ENCODE results near the gene TTYH3.

Gene TTYH3

DNA sequence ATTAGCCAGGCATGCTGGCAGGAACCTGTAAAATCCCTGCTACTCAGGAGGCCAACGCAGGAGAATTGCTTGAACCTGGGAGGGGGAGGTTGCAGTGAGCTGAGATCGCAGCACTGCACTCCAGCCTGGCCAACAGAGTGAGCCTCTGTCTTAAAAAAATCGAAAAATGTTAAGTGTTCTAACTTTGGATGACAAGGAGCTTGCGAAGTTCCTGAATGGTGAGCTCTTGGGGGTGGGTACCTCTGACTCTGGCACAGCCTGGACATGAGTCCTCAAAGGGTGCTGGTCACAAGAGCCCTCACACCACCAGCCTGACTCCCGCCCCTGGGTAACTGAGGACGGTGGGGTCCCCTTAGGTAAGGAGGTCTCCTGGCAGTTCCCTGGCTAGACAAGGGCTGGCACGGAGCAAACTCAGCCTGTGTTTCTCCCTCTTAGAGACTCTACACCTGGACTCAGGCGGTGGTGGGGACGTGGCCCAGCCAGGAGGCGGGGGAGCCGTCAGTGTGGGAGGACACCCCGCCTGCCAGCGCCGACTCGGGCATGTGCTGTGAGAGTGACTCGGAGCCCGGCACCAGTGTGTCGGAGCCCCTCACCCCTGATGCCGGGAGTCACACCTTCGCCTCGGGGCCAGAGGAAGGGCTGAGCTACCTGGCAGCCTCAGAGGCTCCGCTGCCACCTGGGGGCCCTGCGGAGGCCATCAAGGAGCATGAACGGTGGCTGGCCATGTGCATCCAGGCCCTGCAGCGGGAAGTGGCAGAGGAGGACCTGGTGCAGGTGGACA lies 80.3 kb downstream of the TTYH3 start:
- no peak for DNase-seq

DNA sequence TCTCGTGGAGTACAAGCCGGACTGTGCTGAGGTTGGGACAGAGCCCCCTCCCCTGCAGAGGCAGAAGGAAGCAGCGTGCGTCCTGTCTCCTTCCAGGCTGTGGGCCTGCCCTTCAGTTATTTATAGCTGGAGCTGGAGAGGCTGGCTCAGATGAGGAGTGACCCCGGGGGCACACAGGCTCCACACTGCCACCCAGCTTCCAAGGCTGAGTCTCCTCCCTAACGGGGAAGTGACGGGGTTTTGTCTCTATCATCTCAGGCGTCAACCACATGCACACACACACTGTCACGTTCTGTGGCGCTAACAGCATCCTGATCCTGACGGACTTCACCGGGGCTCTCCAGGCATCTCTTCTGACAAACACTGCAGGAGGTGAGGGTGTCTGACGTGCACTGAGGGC lies 81.6 kb downstream of the TTYH3 start:
- DNase-seq: no peak

DNA sequence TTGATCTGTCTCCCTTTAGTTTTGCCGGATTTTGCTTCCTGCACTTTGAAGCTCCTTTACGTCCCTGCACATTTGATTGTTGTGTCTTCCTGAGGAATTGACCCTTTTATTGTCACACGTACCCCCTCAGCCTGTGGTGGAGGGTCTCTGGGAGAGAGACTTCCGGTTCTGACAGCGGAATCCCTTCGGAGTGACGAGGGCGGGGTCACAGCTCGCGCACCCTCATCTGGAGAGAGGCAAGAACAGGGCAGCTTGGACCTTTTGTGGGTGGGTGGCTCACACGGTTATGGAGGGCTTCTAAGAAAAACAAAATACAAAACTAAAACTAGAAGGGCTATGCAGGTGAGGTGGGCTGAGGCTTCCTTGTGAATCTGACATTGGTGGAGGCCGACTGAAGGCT lies 82.2 kb downstream of the TTYH3 start:
- no peak for DNase-seq

All from activated T-cell treated with anti-CD3 and anti-CD28 coated beads for 4 hours (primary cell).